ENCODE data around the gene CACNB2. TPM values are rescaled to one million over a fixed set of nuclear protein-coding genes. Genes with fewer than 3 reads are reported as not detected.

CACNB2 gene
- total and polyA plus RNA-seq, 2 donors (not counting 3 experiments of a cell fraction or from before 2014, with no cell fraction given) = not detected

DNA sequence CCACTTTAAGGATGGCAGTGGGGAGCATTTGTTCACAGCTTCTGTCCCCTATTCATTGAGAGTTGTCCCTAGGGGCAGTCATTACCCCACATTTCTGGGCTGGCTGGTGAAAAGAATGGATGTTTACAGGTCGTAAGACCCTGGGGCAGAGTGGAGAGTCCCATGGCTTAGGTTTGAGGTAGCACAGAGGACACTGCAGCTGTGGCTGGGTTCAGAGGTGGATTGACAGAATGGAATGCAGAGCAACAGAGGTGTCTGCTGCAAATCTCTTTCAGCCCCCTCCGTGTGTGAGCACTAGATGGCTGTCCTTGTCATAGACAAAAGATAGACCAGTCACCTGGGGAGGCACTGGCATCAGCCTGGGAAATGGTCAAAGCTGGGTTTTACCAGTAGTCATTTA is 141.9 kb downstream of the CACNB2 start:
- no peaks in the 10 kb centered on the region for H3K79me2 ChIP-seq (ENCODE audit: control insufficient read depth, insufficient read depth, low read length)
- no peak overlapping the region for H3K4me2 ChIP-seq (ENCODE audit: insufficient read depth, low read length)
- BruUV-seq (replicated peaks) = no TSS peak
- H2AFZ ChIP-seq (ENCODE audit: low read depth, low read length) = no peak overlapping the region
- no peaks in the 10 kb centered on the region for H3K36me3 ChIP-seq (ENCODE audit: control insufficient read depth in 2 of 2, extremely low read depth in 1 of 2, insufficient read depth in 2 of 2, low read length in 2 of 2)
- dilution Hi-C loops (cut with MboI; ENCODE audit: extremely low pct_ligation_motif_present, low sequenced_read_pairs) (no loop called here), intact Hi-C loops (cut with micrococcal nuclease) (no loop called here)
- CTCF ChIA-PET = no interaction called here
- POLR2A ChIA-PET = no interaction called here
- H3K9ac ChIP-seq (replicated peaks; ENCODE audit: extremely low read depth, insufficient read depth, low read length) = no peak overlapping the region
- TF ChIP-seq MYC (IDR thresholded peaks at IDR 0.05; ENCODE audit: low read depth, low read length) = no peak
- no peak for TF ChIP-seq GATA2 (IDR thresholded peaks at IDR 0.05; ENCODE audit: insufficient read depth, insufficient read length, low read depth, low read length)
- TF ChIP-seq, protein P1, sequence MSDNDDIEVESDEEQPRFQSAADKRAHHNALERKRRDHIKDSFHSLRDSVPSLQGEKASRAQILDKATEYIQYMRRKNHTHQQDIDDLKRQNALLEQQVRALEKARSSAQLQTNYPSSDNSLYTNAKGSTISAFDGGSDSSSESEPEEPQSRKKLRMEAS (IDR thresholded peaks at IDR 0.05; ENCODE audit: insufficient read depth, insufficient read length) = no peak
- no peak for TF ChIP-seq JUN (IDR thresholded peaks at IDR 0.05; ENCODE audit: borderline replicate concordance, insufficient read depth, insufficient read length, low read depth)
- no peak for TF ChIP-seq POLR2AphosphoS5 (IDR thresholded peaks at IDR 0.05; ENCODE audit: insufficient read depth, low read depth, low read length)
- no peak for TF ChIP-seq FOS (IDR thresholded peaks at IDR 0.05; ENCODE audit: borderline replicate concordance, insufficient read depth, low read length)
- no peak for TF ChIP-seq POLR2A (IDR thresholded peaks at IDR 0.05; ENCODE audit: low read depth, low read length)
- no peak for TF ChIP-seq CTCF (IDR thresholded peaks at IDR 0.05; ENCODE audit: extremely low read depth in 1 of 2, insufficient read depth in 1 of 2, low read depth in 1 of 2, low read length in 2 of 2)
- no peak for TF ChIP-seq EZH2 (IDR thresholded peaks at IDR 0.05; ENCODE audit: borderline replicate concordance, low read depth, low read length, severe bottlenecking)
- no peaks in the 10 kb centered on the region for H3K9me1 ChIP-seq (replicated peaks; ENCODE audit: control insufficient read depth, extremely low read depth, insufficient read depth, low read length)
- no peak overlapping the region for H3K27ac ChIP-seq (ENCODE audit: insufficient read depth, low read depth, low read length)
- no peak for DNase-seq (ENCODE audit: low read depth, low spot score)
- peaks cover 1% of the 10 kb centered on the region for H3K9me3 ChIP-seq (replicated peaks; ENCODE audit: control insufficient read depth, insufficient read depth, low read length)
- H4K20me1 ChIP-seq (replicated peaks; ENCODE audit: control insufficient read depth, extremely low read depth, insufficient read depth, low read length) = no peaks in the 10 kb centered on the region
- no peaks in the 10 kb centered on the region for H3K4me1 ChIP-seq (ENCODE audit: control insufficient read depth, extremely low read depth, insufficient read depth, low read length)
- no peak overlapping the region for H3K4me3 ChIP-seq (replicated peaks in 1 of 3; ENCODE audit: insufficient read depth in 1 of 3, low read depth in 1 of 3, low read length in 3 of 3)
- FAIRE-seq = no peak
- H3K27me3 ChIP-seq (ENCODE audit: control insufficient read depth in 2 of 2, insufficient read depth in 2 of 2, low read length in 2 of 2) = no peaks in the 10 kb centered on the region

Measured in endothelial cell of umbilical vein (primary cell).